GM20431 (cell line): ENCODE results near the gene LUM.
"Not testable (repeated sequence)": the region's sequence is repeated elsewhere in the genome, so short reads cannot be mapped to it uniquely, and the experiment has no call there.

Experiments used
- in situ Hi-C: fragments of 300-500 bp; cut with MseI, MboI; formaldehyde crosslinking; loops from one replicate; pipeline ENCODE4 v1.15.0; 2020; ENCODE audit warnings: low sequenced_read_pairs; ENCODE audit not compliant: unreplicated experiment

The LUM gene

DNA sequence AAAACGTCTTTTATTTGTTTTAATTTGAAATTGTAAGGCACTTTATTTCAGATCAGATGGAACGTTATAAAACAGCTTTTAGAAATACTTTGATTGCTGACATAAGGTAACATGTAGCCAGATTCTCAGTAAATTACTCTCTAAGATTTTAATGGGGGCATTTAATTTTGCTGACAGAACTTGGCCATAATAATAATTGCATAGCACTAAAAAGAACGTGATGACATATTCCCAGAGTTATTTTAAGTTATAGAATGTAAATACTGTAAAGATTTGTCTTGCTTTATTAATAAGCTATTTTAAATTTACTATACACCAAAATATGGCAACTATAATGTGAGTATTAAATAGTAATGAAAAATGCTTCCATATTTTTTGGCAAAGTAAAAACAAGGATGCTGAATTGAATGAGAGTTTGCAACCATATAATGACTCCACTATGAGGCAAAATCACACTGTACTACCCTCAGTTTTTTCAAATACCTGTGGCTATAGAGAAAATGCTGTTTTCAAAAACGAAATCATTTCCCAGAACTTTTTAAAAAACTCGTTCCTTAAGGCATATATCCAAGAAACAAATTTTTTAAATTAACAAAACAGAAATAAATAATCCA lies 876 bp downstream of the LUM start:
- in situ Hi-C loops = loop anchor here (25.0 kb wide), 1 partner anchor 123 kb away; no protein-coding TSS in a partner anchor

DNA sequence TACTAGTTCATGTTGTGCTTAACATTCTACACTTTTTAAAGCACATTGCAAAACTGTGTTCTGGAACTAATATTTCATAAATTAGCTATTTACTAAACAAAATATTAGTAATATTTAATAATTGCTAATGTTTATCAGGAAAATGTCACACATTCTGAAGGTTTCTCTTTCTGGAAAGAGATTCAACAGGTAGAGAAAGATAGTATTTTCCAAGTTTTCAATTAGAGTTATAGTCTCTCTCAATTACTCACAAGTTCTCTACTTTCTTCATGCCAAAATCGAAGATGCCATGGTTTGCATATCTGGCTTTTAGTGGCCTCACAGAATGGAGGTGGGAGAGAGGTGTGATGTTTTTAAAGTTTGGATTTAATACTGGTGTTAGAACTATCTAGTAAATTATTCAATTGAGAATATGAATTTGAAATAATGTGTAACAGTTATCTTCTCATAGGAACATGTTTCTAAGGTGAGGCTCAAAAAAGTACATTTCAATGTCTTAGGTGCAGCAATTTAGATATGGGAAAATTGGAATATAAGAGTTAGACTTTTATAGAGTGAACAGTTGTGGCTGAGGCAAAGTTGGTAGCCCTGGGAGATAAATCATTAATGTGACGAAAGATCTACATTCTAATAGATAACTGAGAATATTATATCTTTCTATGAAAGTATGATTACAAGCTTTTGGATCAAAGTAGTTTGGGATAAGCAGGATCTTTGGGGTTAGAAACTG lies 1.5 kb downstream of the LUM start:
- in situ Hi-C loops = loop anchor here (25.0 kb wide), 1 partner anchor 122 kb away; no protein-coding TSS in a partner anchor

DNA sequence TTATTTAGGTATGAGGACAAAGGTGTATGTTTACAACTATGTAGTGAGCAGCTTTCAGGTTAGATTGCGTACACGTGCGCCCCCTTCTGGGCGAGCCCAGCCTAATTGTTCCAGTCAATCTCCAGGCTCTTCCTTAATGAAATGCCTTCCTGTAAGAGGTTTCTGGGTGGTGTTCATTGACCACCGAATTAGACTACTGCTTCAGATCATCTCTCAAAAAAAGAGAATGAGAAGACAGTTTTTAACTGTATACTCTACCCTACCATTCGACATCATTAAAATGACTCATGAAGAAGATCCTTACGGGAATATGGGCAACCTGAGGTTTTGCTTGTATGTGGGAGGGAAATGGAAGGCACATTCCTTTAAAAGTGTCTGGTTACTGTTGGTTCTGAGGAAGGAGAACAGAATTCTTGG lies 2.1 kb downstream of the LUM start:
- in situ Hi-C loops = loop anchor here (25.0 kb wide), 1 partner anchor 122 kb away; no protein-coding TSS in a partner anchor

DNA sequence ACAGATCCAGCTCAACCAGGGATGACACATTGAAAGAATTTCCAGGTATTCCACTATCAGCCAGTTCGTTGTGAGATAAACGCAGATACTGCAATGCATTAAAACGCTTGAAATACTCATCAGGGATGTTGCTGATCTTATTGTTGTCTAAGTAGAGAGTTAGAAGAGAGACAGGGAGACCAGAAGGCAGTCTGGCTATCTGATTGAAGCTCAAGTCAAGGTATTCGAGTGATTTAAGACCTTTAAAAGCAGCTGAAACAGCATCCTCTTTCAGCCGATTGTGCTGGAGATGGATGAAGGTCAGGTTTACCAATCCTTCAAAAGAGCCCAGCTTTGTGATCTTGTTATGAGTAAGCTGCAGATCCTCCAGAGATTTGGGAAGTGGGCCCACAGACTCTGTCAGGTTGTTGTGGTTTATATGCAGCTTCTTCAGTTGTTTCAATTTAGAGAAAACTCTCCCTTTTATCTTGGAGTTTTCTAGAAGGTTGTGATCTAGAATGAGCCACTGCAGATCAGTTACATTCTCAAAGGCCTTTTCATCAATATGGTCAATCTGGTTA lies 3.0 kb downstream of the LUM start:
- in situ Hi-C loops = loop anchor here (25.0 kb wide), 1 partner anchor 121 kb away; no protein-coding TSS in a partner anchor

DNA sequence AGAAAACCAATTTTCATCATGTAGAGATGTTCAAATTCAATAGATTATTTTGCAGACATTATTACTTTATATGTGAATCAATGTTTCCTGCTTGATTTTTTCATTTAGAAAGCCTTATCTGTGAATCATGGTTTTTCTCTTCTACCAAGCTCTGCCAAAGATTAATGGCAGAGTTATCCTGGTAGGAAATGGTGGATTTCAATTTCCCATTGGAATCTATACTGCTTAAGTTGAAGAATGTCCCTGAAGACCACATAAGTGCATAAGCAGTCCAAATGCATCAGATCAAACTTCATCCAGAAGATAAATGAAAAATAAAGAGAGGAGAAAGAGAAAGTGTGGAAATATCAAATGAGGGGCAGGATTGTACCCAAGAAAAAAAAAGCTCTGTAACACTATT lies 5.0 kb downstream of the LUM start:
- in situ Hi-C loops = loop anchor here (25.0 kb wide), 1 partner anchor 119 kb away; no protein-coding TSS in a partner anchor

DNA sequence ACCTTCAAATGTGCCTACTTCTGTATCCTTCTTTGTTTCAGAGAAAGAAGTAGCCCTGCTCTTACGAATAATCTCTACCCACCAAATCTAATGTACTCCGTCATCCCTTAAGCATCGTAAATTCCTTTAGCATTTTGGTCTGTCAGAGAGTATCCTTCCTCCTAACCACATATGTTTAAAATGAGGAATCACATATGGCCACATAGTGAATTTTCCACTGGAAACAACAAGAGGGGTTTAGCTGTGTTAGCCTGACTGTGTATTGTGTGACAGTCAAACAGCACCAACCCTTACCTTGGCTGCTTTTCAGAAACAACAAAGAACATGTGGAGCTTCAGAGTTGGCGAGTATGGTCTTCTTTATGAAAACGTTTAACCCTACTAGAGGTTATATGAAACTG lies 5.5 kb downstream of the LUM start:
- in situ Hi-C loops = loop anchor here (25.0 kb wide), 1 partner anchor 119 kb away; no protein-coding TSS in a partner anchor

DNA sequence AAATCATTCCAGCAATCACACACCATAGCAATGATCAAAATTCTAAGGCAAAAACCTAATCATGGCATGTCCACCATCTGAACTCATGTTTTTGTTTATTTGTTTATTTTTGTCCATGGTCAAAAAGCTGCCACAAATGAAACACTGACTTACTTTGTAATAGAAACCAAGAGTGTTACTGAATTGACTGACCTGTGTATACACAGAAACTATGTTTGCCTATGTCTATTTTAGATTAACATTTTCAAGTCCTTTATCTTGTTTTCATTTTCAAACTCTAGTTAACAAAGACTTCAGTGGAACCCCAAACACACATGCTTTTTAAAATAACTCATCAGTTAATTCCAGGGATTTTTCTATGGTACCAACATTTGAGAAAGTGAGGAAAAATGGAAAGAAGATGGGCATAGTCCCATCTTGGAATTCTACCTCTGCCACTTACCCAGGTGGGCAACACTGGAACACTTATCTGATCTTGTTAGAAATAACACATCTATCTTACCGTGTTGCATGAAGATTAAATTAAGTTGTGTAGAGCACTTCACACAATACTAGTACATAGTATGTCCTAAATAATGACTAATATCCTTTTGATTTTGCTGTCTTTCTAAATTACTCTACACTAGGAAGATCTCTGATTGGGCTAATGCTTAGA lies 6.4 kb downstream of the LUM start:
- in situ Hi-C loops = loop anchor here (25.0 kb wide), 1 partner anchor 118 kb away; no protein-coding TSS in a partner anchor

DNA sequence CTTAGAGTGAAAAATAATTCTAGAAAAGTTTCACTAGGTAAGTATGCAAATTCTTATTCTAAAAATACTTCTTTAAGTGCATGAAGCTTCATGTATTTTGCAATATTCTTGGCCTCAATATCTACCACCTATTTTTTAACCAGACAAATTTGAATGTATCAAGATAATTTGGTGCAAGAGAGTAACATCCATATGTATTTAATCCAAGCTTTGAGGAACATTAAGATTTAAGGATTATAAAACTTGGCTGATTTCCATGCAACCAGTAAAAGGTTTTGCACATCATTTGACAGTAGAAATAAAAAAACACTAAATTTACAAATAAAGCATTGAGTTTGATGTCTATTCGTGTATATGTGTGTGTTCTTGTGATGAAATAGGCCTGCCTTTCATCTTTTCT lies 7.7 kb downstream of the LUM start:
- in situ Hi-C loops = loop anchor here (25.0 kb wide), 1 partner anchor 116 kb away; no protein-coding TSS in a partner anchor

DNA sequence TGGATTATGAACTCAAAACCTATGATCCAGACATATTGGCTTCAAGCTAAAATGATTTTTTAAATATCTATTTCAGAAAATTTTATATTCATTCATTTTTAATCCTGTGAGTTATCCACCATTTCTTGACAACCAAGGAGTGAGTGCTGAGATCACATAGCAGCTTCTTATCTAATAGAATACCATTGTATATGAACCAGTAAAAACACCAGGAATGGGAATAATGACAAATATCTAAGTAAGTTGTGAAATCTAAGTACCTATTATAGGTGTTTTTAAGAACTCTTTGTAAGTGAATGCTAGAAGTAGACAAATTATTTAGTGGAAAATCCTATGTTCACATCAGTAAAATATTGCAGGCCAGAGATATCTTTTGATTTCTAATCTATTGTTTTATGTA lies 8.2 kb downstream of the LUM start:
- in situ Hi-C loops = loop anchor here (25.0 kb wide), 1 partner anchor 116 kb away; no protein-coding TSS in a partner anchor

DNA sequence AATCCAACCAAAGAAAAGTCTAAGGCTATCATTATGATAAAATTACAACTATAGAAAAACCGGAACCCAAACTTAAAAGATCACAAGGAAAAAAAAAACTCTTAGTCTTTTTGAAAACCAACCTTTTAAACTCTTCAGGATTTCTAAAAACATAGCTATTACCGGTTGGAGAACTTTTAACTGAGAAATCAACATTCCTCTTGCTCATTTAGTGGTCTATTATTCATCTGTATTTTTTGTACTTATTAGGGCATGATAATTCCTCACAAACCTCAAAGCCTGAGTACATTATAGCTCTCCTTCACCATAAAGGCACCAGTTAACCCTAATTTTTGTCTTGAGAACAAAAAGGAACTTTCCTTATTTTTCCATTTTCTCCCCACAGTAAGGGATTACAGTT lies 10.4 kb downstream of the LUM start:
- in situ Hi-C loops = loop anchor here (25.0 kb wide), 1 partner anchor 114 kb away; no protein-coding TSS in a partner anchor

DNA sequence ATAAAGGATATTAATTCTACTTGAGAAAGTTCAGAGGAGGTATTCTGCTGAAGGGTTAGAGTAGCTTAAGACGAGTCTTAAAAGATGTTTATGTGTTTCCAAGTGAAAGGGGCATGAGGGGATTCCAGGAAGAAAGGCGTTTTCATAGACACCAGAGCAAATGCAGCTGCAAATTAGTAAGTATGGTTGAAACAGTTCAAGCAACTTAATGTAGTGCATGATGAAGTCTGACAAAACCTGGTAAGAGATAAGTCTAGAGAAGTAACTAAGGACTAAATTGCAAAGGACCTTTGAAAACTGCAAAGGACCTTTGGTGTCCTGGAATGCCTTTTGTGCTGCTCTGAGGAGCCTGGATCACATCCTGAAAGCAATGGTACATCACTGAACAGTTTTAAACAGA lies 11.5 kb downstream of the LUM start:
- in situ Hi-C loops = loop anchor here (25.0 kb wide), 1 partner anchor 113 kb away; no protein-coding TSS in a partner anchor

DNA sequence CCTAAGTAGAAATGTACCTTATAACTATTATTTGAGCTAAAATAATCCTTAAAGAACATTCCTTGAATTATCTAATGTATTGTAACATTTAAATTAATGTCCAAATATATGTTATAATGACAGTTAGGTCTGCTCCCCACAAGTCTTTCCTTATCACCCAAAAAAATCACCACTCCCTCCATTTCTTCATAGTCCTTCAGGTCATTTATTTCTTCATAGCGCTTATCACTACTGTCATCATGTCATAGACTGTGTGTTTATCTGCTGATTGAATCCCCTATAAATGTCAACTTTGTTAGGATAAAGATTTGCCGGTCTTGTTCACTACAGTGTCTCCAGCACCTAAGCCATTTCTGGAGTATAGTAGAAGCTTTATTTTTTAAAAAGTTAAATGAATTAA lies 12.0 kb downstream of the LUM start:
- in situ Hi-C loops = no loop called here

DNA sequence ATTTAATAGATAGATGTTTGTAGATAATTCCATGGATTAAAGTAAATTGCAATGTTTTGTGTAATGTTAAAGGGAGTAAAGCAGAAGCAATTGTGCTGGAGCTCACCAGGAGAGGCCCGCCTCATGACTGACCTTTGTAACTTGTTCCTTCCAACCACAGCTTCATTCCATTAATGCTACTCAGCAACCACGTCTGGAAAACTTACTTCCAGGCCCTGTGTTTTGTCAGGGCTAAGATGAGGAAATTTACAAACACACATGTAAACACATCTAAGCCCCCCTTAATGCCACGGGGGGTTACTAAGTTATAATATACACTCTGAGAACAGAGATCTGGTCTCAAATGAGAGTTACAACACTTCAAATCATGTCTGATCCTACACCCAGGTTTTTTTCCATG lies 12.4 kb downstream of the LUM start:
- in situ Hi-C loops = no loop called here

DNA sequence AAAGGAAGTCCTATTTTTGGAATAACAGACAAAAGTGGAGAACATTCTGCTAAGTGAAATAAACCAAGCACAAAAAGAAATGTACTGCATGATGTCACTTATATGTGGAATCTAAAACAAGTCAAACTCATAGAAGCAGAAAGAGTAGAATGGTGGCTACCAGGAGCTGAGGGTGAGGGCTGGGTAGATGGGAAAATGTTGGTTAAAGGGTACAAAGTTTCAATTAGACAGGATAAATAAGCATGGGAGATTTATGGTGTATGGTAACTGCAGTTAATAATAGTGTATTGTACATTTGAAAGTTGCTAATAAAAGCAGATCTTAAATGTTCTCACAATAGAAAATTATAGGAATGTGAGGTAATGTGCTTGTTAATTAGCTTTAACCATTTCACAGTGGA lies 12.8 kb downstream of the LUM start:
- in situ Hi-C loops = no loop called here

DNA sequence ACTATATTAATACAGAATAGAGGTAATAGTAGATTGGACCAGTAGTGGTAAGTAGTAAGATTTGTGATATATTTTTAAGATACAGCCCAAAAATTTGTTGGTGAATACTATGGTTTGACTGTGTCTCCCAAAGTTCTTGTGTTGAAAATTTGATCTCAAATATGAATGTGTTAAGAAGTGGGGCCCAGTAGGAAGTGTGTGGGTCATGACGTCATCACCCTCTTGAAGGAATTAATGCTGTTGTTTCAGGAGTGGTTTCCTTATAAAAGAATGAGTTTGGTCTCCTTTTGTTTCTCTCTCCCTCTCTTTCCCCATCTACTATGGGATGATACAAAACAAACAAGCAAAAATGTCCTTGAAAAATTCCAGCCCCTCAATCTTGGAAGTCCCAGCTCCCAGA lies 16.3 kb downstream of the LUM start:
- in situ Hi-C loops = no loop called here

DNA sequence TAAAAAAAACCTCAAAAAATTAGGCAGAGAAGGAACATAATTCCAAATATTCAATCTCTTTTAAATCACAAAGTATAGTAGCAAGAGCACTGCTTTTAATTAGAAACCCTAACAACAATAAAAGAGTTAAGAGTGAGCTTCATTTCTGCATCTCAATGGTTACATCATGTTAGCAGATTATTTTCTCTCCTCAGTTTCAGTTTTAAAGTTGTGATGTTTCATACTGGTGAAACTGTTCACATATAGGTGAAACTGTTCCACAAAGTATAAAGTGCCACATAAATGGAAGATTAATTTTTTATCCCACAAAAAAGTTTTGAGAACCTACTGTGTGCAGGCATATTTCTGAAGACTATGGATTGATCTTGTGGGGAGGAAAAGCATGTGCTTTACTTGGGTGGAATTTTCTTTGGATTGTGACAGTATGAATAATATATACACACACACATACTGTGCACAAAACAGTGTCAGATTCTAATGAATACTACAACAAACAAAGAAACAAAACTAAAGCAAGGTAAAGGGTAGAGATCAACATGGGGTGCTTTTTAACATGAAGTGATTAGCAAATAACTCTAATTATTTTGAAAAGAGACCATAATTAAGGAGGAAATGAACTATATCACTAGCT lies 17.1 kb downstream of the LUM start:
- in situ Hi-C loops = no loop called here

DNA sequence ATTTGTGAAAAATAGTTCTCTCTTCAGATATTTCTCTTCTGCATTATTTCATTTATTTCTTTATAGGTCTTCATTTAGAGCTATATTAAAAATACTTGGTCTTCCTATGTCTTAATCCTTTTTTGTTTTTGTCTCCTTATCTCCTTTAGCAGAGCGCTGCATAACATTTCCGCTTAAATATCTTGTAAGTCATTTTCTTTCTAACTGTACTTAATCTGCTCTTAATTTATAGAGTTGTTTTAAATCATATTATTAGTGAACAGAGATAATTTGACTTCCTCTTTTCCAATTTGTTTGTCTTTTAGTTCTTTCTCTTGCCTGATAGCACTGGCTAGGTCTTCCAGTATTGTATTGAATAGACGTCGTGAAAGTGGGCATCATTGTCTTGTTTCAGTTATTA lies 18.0 kb downstream of the LUM start:
- in situ Hi-C loops = no loop called here

DNA sequence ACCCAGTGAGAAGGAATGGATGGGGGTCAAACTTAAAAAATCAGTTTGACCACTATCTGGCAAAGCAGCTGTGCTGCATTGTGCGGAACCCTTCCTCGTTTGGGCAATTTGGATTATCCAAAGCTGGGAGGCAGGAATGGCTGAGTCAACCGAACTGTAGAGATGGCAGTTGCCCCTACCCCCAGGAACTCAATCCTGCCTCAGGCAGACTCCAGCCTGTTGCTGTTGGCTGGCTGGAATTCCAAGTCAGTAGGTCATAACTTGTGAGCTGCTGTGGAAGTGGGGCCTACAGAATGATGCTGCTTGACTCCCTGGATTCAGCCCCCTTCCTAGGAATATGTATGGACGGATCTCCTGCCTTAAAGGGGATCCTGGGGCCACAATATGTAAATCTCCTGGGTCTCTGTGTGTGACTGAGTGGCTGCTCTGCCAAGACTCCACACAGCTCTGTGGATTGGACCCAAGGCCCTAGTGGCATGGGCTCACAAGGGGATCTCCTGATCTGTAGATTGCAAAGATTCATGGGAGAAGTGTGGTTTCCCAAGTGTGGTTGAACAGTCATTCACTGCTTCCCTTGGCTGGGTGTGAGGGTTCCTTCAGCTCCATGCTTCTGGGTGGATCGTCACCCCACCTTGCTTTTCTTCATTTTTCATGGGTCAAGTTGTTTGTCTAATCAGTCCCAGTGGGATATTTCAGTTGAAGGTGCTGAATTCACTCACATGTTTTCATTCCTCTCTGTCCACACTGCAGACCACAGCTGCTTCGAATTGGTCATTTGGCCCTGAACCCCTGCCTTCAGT lies 19.2 kb downstream of the LUM start:
- in situ Hi-C loops = no loop called here

DNA sequence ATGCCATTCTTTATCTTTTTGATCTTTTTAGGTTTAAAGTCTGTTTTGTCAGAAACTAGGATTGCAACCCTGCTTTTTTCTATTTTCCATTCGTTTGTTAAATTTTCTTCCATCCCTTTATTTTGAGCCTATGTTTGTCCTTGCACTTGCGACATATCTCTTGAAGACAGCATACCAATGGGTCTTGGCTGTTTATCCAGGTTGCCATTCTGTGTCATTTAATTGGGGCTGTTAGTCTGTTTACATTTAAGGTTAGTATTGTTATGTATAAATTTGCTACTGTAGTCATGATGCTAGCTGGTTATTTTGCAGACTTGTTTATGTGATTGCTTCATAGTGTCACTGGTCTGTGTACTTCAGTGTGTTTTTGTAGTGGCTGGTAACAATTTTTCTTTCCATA lies 21.3 kb downstream of the LUM start:
- in situ Hi-C loops = not testable (repeated sequence)
